KBM-7 (cell line): ENCODE results near the gene LACRT.
"Not testable (repeated sequence)": the region's sequence is repeated elsewhere in the genome, so short reads cannot be mapped to it uniquely, and the experiment has no call there.

Source experiments
- DNase-seq: peaks from one replicate; pipeline ENCODE4 v3.0.0-alpha.2; 2015
- in situ Hi-C: fragments of 300-500 bp; cut with MboI; formaldehyde crosslinking; loops from 2 replicates; pipeline ENCODE4 v1.14.3; 2020; ENCODE audit warnings: low sequenced_read_pairs, low pct_unique_long_range_greater_than_20kb, mixed read lengths

The LACRT gene

GRCh38 chr12:54634795-54635194, at the start of gene LACRT:
Gene LACRT (minus strand): TSS chr12:54634895. CDS start chr12:54634841, 54 bp downstream.
- no peak for DNase-seq
- in situ Hi-C loops, result no loop called here

DNA sequence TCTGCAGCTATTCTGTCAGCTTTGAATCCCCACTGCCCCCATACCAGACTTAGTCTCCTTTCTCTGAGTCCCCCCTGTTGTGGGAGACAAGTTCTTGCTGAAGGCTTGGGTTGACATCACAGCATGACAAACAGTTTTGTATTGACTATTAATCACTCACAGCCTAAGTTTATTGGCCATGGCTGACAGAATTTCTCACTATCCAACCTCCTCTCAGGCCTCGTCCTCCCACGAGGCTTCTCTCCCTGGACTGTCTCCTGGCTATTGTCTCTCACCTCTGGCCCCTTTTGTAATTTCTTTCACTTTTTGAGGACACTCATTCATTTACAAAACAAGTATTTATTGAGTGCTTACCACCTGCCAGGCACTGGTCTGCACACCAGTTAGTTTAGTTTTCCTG, 48.7 kb upstream of the LACRT start:
- no peak for DNase-seq
- in situ Hi-C loops, result no loop called here

DNA sequence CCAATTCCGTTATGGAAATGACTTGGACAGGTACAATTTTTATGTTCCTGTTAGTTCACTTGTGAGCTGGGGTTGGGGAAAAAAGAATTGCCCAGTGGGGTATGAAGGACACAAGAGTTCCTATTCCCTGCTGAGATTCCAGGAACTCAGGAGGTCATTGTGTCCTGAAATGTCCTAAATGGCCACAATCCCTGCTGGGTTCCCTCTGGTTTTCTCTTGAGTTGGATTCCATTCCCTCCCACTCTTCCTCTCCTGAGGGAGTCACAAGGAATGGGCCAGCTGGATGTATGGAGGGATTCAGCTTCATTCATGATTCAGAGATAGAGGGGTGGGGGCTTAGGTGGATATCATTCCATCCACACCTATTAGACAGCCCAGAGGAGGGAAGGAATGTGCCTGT, 48.0 kb upstream of the LACRT start:
- in situ Hi-C loops, result no loop called here
- no peak for DNase-seq

- in situ Hi-C loops, result no loop called here
- peak; percentile 55 for DNase-seq
Measured at GRCh38 chr12:54680374-54680773, 45.7 kb upstream of the LACRT start.

GRCh38 chr12:54678131-54678530, 43.4 kb upstream of the LACRT start:
- no peak for DNase-seq
- in situ Hi-C loops, result no loop called here

GRCh38 chr12:54667945-54668344, 33.2 kb upstream of the LACRT start:
- in situ Hi-C loops, result no loop called here
- DNase-seq, result no peak

GRCh38 chr12:54666008-54666407, 31.3 kb upstream of the LACRT start:
- no peak for DNase-seq
- in situ Hi-C loops, result no loop called here

GRCh38 chr12:54665022-54665635, 30.4 kb upstream of the LACRT start:
- DNase-seq, in situ Hi-C loops: not testable (repeated sequence)

GRCh38 chr12:54663603-54664002, 28.9 kb upstream of the LACRT start:
- in situ Hi-C loops, result no loop called here

GRCh38 chr12:54662026-54662425, 27.3 kb upstream of the LACRT start:
- no peak for DNase-seq
- in situ Hi-C loops, result no loop called here

More at GRCh38 chr12:54663603-54664002, 28.9 kb upstream of the LACRT start:
- no peak for DNase-seq

- DNase-seq, result no peak
- in situ Hi-C loops, result no loop called here
Measured at GRCh38 chr12:54661048-54661447, 26.4 kb upstream of the LACRT start.

DNA sequence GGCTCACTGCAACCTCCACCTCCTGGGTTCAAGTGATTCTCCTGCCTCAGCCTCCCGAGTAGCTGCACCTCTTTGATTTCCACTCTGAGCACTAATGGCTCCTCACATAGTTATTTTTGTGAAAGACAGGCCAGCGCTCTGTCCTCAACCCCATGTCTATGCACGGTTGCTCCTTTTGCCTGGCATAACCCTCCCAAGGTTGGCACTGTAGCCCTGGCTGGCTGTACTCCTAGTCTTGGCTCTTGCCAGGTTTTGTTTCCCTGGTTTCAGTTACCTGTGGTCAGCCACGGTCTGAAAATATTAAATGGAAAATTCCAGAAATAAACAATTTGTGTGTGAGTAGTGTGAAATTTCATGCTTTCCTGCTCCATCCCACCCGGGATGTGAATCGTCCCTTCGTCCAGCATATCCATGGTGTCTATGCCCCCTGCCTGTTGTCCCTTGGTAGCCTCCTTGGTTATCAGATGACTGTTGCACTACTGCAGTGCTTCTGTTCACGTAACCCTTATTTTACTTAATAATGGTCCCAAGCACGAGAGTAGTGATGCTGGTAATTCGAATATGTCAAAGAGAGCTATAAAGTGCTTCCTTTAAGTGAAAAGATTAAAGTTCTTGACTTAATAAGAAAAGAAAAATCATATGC, 25.7 kb upstream of the LACRT start:
- in situ Hi-C loops, result no loop called here
- DNase-seq, result no peak

- peak; percentile 54 for DNase-seq
- in situ Hi-C loops, result no loop called here
Measured at GRCh38 chr12:54658306-54659264, 23.9 kb upstream of the LACRT start.

DNA sequence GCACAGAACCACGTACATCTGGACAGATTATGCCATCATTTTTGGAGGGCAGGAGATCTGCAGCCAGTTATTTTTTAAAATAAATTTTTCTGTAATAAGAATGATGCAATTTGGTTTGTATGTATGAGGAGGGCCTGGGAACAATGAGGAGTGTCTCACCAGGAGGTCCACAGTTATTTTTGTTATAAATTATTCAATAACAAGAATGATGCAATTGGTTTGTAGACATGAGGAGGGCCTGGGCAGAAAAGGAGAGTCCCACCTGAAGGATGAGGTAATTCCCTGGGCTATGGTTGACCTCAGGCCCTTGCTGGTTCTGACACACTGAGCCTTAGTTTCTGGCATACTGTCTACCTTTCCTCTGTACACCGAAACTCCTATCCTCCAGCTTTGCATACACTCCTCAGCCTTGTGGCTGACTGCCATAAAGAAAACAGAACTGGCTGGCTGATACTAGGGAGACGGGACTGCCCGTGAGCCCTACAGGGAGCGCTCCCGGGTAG, 22.5 kb upstream of the LACRT start:
- no peak for DNase-seq
- in situ Hi-C loops, result no loop called here

DNA sequence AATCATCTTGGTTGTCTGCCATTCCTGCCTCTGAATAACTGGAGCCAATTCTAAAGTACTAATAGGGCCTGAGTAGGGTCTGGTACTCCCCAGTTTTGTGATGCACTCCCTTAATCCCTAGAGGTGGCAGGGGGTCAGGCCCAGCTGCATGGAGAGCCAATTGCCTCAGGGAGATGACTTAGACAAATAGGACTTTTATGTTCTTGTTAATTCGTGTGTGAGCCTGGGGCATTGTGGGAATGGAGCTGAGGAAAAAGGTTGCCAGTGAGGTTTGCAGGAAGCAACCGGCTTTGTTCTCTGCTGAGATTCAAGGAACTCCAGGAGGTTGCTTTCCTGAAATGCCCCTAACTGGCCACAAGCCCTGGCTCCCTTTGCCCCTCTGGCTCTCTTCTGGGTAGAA, 20.2 kb upstream of the LACRT start:
- no peak for DNase-seq
- in situ Hi-C loops, result no loop called here

- in situ Hi-C loops, result no loop called here
Measured at GRCh38 chr12:54653025-54653424, 18.3 kb upstream of the LACRT start.

DNA sequence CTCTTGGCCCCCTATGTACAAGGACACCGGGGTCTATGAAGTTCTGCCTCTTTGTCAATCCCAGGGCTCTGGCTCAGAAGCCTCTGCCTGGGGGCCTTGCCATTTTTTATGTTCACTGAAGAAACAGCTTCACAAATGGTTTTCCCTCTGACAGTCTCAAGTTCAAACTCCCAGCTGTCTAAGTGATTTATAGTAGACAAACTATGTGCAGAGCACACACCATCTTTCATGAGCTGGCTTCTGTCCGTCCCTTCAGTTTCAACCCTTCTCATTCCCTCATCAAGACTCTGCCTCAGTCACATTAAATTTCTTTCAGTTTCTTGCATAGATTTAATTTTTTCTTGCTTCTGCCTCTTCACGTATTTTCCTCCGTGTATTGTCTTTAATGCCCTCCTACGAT, 16.2 kb upstream of the LACRT start:
- no peak for DNase-seq
- in situ Hi-C loops, result no loop called here

More at GRCh38 chr12:54653025-54653424, 18.3 kb upstream of the LACRT start:
- no peak for DNase-seq

- in situ Hi-C loops, result no loop called here
- no peak for DNase-seq
Measured at GRCh38 chr12:54650409-54650808, 15.7 kb upstream of the LACRT start.

GRCh38 chr12:54649825-54650224, 15.1 kb upstream of the LACRT start:
- in situ Hi-C loops, result no loop called here
- DNase-seq, result no peak

GRCh38 chr12:54648265-54648664, 13.6 kb upstream of the LACRT start, which contains the start of gene DCD:
Gene DCD (minus strand): TSS chr12:54648365. CDS start chr12:54648303, 62 bp downstream.
- no peak for DNase-seq
- in situ Hi-C loops, result no loop called here
